Muscle layer of colon (tissue), 2 donors: Measurements from ENCODE around the gene PPP2R2C.

Experiments used
- H3K27ac ChIP-seq: one replicate; pipeline ENCODE4 v1.7.0; 2013; ENCODE audit warnings: low read depth, mild to moderate bottlenecking, low read length, moderate library complexity
- H3K27me3 ChIP-seq, 2 donors: one replicate each; pipeline ENCODE4 v1.7.0; 2013; ENCODE audit warnings: low read length in 2 of 2, mild to moderate bottlenecking in 2 of 2; ENCODE audit not compliant: insufficient read depth in 2 of 2, control insufficient read depth in 1 of 2
- H3K36me3 ChIP-seq: one replicate; pipeline ENCODE4 v1.7.0; 2013; ENCODE audit warnings: mild to moderate bottlenecking, low read length; ENCODE audit not compliant: insufficient read depth
- H3K4me1 ChIP-seq: one replicate; pipeline ENCODE4 v1.7.0; 2013; ENCODE audit warnings: mild to moderate bottlenecking, low read length; ENCODE audit not compliant: insufficient read depth
- H3K4me3 ChIP-seq, 2 donors: one replicate each; pipeline ENCODE4 v1.7.0; 2013; ENCODE audit warnings: low read length in 2 of 2, low read depth in 1 of 2, mild to moderate bottlenecking in 1 of 2, moderate library complexity in 1 of 2
- H3K9ac ChIP-seq: one replicate; pipeline ENCODE4 v1.7.0; 2013; ENCODE audit warnings: low read length
- H3K9me3 ChIP-seq: one replicate; pipeline ENCODE4 v1.7.0; 2013; ENCODE audit warnings: mild to moderate bottlenecking, low read length
- donor health status: abdominal sarcoma.
- donor health status: Adenocarcinoma of cecum.

Gene PPP2R2C

DNA sequence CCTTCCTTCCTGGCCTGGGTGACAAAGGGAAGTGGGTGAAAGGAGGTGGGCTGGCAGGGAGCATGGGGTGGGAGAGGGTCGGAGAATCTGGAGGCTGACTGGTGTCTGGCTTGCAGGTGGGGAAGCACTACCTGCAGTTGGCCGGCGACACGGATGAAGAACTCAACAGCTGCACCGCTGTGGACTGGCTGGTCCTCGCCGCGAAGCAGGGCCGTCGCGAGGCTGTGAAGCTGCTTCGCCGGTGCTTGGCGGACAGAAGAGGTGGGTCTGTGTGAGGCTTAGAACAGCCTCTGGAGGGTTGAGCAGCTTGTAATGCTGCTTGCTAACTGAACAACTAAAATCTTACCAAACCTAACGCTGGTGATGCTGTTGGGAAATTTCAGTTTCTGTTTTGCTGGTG is 183.5 kb downstream of the PPP2R2C start:
- no peak overlapping the region for H3K27ac ChIP-seq
- H3K27me3 ChIP-seq, result no peaks in the 10 kb centered on the region
- no peaks in the 10 kb centered on the region for H3K9me3 ChIP-seq
- H3K36me3 ChIP-seq, result peaks cover 66% of the 10 kb centered on the region
- no peaks in the 10 kb centered on the region for H3K4me1 ChIP-seq
- no peak overlapping the region for H3K4me3 ChIP-seq
- no peak overlapping the region for H3K9ac ChIP-seq

DNA sequence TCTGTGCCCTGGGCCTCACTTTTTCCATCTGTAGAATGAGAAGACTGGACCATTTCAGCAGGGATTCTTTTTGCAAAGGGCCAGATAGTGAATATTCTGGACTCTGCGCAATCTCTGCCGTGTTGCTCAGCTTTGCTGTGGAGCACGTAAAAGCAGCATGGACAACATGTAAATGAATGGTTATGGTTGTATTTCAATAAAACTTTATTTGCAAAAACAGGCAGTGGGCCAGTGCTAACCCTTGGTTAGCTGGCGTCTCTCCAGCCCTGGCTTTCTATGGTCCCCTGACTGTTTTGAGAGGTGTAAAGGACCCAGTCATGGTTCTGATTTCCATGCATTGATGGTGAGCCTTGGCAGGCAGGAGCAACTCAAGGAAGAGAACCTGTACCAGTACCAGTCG is 184.1 kb downstream of the PPP2R2C start:
- peaks cover 66% of the 10 kb centered on the region for H3K36me3 ChIP-seq
- no peaks in the 10 kb centered on the region for H3K27me3 ChIP-seq
- H3K27ac ChIP-seq, result no peak overlapping the region
- no peaks in the 10 kb centered on the region for H3K4me1 ChIP-seq
- H3K9ac ChIP-seq, result no peak overlapping the region
- H3K4me3 ChIP-seq, result no peak overlapping the region
- no peaks in the 10 kb centered on the region for H3K9me3 ChIP-seq

DNA sequence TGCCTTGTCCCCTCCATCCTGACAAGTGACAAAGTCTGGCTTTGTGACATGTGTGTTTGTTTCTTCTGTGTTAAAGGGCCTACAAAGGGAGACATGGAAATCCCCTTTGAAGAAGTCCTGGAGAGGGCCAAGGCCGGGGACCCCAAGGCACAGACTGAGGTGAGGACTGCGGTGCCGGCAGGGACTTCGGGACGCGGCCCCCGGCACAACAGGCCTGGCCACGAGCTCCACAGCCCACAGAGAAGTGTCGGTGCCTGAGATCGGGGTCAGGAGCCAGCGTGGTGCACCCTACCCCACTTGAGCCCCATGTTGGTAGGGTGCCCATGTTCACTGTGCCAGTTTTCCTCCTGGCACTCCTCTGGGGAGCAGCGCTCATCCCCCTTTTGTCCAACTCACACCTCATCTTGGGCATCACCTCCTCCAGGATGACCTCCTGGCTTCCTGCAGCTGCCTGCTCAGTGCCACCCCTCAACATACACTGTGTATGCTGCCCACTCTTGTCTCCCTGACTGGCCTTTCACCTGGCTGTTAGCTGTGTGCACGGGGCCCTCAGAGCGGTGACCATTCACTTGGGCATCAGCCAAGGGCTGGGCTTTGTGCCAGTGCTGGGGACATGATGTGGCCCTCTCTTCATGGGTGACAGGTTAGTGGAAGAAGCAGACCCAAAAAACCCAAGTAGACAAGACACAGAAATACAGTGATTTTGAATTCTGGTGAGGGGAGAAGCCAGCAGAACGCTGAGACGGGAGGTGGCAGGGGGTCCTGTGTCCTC is 185.2 kb downstream of the PPP2R2C start:
- peaks cover 11% of the 10 kb centered on the region for H3K4me1 ChIP-seq
- no peaks in the 10 kb centered on the region for H3K27me3 ChIP-seq
- H3K4me3 ChIP-seq, result no peak overlapping the region
- H3K36me3 ChIP-seq, result peaks cover 60% of the 10 kb centered on the region
- H3K9me3 ChIP-seq, result no peaks in the 10 kb centered on the region
- H3K27ac ChIP-seq, result no peak overlapping the region
- no peak overlapping the region for H3K9ac ChIP-seq

DNA sequence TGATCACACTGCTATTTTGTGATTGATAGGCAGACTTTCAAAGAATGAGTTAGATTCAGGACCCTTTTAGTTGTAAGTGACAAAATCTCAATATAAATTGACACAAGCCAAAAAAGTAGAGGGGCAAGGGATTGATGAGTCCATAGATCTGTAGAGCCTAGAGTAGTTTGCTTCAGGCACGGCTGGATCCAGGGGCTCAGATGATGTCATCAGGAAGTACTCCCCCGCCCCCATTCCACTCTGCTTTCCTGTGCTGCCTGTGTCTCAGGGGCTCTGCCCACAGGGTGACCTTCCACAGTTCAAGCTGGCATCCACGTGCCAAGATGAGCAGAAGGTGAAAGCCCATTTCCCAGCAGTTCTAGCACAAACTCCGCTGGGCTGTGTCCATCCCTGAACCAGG is 189.1 kb downstream of the PPP2R2C start:
- H3K27ac ChIP-seq, result no peak overlapping the region
- H3K9me3 ChIP-seq, result no peaks in the 10 kb centered on the region
- H3K36me3 ChIP-seq, result peaks cover 58% of the 10 kb centered on the region
- no peak overlapping the region for H3K4me3 ChIP-seq
- no peak overlapping the region for H3K9ac ChIP-seq
- no peaks in the 10 kb centered on the region for H3K27me3 ChIP-seq
- H3K4me1 ChIP-seq, result peaks cover 26% of the 10 kb centered on the region

DNA sequence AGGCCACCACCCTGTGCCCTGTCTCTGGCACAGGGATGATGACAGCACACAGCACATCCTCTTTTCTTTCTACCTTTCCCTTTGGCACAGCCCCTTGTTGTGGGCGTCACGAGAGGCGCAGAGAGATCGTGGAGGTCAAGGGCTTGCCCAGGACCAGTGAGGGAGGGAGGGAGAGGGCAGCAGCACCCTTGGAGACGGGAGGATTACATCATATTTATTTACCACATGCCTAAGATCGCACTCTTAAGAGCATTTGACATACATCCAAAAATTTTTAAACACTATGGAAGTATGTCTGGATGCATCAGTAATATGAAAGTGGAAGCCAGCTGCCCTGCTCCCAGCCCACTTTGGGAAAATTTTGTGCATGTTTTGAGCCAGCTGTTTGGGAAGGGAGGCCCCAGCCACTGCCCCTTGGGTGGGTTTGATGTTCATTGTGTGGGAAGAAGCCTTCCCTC is 190.1 kb downstream of the PPP2R2C start:
- Histone ChIP-seq H3K27me3 (no peaks in the 10 kb centered on the region), H3K27ac (peak overlapping the region; percentile 85), H3K36me3 (peaks cover 55% of the 10 kb centered on the region), H3K4me3 (no peak overlapping the region), H3K4me1 (peaks cover 33% of the 10 kb centered on the region), H3K9ac (peak overlapping the region; percentile 6), H3K9me3 (no peaks in the 10 kb centered on the region)

DNA sequence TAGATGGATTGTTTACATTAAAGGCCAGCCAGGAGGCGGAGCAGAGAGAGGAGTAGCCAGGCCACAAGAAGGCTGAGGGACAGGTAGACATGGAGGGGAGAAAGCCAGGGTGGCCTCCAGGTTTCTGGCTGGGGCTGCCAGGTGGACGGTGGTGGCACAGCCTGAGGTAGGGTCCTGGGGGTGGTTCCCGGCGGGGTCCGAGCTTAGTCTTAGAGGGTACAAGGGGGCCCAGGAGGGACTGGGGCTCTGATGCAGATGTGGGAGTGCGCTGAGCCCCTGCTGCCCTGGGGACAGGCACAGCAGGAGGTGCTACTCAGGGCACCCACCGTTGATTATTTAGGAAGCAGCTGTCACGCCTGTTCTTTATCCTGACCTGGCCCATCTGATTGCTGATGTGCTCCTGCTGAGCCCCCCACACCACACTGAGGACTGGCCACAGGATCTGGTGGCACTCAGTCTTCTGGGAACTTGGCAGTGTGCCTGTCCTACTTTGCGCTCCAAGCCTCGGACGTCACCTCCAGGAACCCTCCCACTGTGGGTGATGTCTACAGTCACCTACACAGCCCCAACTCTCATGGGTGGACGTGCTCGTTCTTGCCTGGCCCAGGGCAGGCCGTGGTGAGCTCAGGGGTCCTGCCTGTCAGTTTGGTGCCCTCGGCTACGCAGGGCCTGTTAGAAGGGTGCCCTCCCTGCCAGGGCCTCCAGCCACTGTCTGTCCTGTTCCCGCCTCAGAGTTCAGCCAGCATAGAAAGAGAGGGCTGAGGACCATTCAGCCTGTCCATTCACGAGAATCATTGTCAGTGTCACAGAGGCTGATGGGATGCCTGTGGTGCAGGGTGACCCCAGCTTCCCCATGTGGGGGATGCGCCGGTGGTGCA is 190.7 kb downstream of the PPP2R2C start:
- peaks cover 40% of the 10 kb centered on the region for H3K4me1 ChIP-seq
- no peaks in the 10 kb centered on the region for H3K27me3 ChIP-seq
- H3K36me3 ChIP-seq, result peaks cover 49% of the 10 kb centered on the region
- H3K9ac ChIP-seq, result peak overlapping the region; percentile 6
- no peaks in the 10 kb centered on the region for H3K9me3 ChIP-seq
- H3K27ac ChIP-seq, result peak overlapping the region; percentile 85
- H3K4me3 ChIP-seq, result no peak overlapping the region

DNA sequence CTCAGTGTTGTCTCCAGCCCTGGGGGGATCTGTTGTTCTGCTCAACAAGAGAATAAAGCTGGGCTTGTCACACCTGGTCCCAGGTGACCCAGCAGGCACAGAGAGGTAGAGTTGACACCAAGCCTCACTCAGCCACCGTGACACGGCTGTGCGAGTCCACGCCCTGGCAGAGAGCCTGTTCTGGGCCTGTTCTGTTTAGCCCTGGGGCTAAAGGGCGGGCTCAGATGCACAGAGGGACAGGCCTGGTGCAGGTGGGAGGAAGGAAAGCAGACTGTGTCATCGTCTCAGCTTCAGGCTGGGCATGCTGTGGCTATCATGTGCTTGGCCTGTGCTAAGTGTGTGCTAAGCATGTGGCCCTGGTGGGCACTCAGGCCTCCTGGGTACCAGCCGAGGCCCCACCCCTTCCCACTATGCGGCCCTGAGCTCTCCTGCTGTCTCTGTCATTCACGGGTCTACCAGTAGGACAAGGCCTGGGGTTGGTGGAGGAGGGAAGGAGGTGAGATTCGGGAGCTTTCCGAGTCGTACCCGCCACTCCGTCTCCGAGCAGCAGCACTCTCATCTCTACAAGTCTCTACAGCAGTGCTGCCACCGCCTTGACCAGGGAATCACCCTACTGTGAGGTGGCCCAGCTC is 191.9 kb downstream of the PPP2R2C start:
- H3K27ac ChIP-seq, result no peak overlapping the region
- peaks cover 38% of the 10 kb centered on the region for H3K36me3 ChIP-seq
- H3K4me1 ChIP-seq, result peaks cover 52% of the 10 kb centered on the region
- no peaks in the 10 kb centered on the region for H3K27me3 ChIP-seq
- H3K9me3 ChIP-seq, result no peaks in the 10 kb centered on the region
- no peak overlapping the region for H3K9ac ChIP-seq
- no peak overlapping the region for H3K4me3 ChIP-seq

DNA sequence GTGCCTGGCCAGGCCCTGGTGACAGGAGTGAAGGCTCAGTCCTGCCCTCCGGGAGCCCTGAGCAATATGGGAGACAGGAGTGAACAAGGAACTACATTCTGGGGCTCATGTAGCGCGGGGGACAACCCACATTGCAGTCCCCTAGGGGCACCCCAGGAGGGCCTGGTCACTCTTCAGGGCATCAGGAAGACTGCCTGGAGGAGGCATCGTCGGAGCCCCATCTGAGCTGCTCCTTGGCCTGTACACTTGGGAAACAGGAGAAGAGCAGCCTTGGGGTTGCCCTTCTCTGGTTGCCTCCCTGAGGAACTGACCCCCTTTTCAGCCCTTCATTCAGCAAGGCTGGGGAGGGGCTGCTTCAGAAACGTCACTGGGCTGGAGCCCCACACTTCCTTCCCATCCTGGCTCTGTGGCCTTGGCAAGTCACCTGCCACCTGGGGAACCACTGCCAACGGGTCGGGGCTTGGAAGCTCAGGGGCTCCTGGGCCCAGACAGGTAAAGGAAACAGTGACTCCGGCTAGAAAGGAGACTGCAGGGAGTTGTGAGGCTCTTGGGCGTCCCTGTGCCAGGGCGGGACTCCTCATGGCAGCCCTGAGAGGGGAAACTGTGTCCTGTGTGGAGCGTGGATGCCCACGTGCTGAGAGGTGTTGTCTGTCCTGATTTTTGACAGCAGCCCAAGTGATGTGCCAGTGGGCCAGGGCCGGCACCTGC is 192.7 kb downstream of the PPP2R2C start:
- H3K4me1 ChIP-seq, result peaks cover 52% of the 10 kb centered on the region

DNA sequence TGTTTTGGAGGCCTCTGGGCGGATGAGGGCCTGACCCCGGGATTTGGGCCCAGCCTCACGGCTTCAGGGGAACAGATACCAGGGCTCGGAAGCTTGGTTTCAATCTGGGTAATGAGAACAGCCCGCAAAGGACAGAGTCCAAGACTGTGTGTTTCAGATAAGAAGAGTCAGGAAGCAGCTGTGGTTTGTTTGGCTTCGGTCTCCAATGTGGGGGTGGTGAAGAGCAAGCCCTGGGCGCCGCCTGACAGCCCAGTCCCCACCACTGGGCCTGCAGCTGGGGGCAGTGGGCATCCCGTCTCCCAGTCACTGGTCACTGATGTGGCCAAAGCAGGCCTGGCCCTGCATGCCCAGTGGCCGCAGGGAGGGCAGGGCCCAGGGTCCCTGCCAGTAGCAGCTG is 193.6 kb downstream of the PPP2R2C start:
- H3K9me3 ChIP-seq, result no peaks in the 10 kb centered on the region
- H3K27me3 ChIP-seq, result no peaks in the 10 kb centered on the region
- no peak overlapping the region for H3K4me3 ChIP-seq
- peaks cover 54% of the 10 kb centered on the region for H3K4me1 ChIP-seq
- H3K36me3 ChIP-seq, result peaks cover 34% of the 10 kb centered on the region
- H3K9ac ChIP-seq, result no peak overlapping the region
- H3K27ac ChIP-seq, result no peak overlapping the region

More for the DNA sequence above, 192.7 kb downstream of the PPP2R2C start:
- Histone ChIP-seq H3K27me3 (no peaks in the 10 kb centered on the region), H3K36me3 (peaks cover 35% of the 10 kb centered on the region), H3K4me3 (no peak overlapping the region), H3K9ac (no peak overlapping the region), H3K27ac (no peak overlapping the region), H3K9me3 (no peaks in the 10 kb centered on the region)

DNA sequence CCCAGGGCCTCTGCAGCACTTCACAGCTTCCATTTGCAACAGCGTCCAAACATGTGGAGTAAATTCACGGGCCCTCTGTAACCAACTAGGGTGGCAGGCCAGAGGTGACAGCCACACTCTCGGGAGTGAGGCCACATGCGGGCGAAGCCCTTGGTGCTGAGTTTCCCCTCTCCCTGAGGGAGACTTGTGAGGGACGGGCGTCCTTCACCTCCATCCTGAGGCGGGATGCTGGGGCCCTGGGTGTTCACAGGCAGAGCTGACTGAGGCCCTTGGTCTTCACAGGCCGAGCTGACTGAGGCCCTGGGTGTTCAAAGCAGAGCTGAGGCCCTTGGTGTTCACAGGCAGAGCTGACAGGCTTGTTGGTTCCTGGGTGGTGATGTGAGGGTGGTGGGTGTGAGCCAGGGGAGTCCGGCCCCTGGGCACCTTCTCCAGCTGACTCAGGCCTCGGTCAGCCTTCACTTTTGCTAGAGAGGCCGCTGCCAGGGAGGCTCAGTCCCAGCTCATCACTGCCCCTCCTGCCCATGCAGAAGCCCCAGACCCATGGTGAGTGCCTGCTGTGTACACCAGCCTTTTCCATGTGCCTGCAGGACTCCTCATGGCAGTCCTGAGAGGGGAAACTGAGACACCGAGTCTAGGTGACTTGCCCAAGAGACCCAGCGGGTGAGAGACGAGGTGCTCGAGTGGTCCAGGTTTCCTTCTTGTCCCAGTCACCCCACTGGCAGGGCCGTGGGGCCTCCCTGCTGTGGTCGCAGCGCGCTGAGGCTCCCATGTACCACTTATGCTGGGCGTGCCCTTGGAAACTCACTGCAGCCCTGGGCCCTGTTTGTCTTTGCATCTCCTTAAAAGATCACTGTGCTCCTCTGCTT is 194.2 kb downstream of the PPP2R2C start:
- no peak overlapping the region for H3K4me3 ChIP-seq

More for the DNA sequence above, 194.2 kb downstream of the PPP2R2C start:
- Histone ChIP-seq H3K27me3 (no peaks in the 10 kb centered on the region), H3K4me1 (peaks cover 59% of the 10 kb centered on the region), H3K36me3 (peaks cover 27% of the 10 kb centered on the region), H3K27ac (no peak overlapping the region), H3K9me3 (no peaks in the 10 kb centered on the region), H3K9ac (no peak overlapping the region)
